Measurements from ENCODE around the gene DIMT1. TPM values are rescaled to one million over a fixed set of nuclear protein-coding genes. Genes with fewer than 3 reads are reported as not detected.

The DIMT1 gene
- total RNA-seq, 1 experiment from 2014 or later, result 56.5 TPM

GRCh38 chr5:62354028-62354874 lies 49.5 kb downstream of the DIMT1 start:
- H3K4me1 ChIP-seq (ENCODE audit: low read length), result no peaks in the 10 kb centered on the region
- peak; percentile 75 for DNase-seq

GRCh38 chr5:62348723-62349481 lies 54.8 kb downstream of the DIMT1 start:
- Histone ChIP-seq H3K27me3 (ENCODE audit: low read length) (no peaks in the 10 kb centered on the region), H3K9me2 (replicated peaks; ENCODE audit: insufficient read depth, low read length) (no peaks in the 10 kb centered on the region), H4K20me1 (ENCODE audit: insufficient read depth, low read depth, low read length) (peaks cover 18% of the 10 kb centered on the region), H3K79me2 (ENCODE audit: low read length) (peaks cover 65% of the 10 kb centered on the region), H3K4me3 (ENCODE audit: low read length) (no peak overlapping the region), H3K4me2 (ENCODE audit: low read depth, low read length, poor library complexity, severe bottlenecking) (no peak overlapping the region), H3K9me3 (ENCODE audit: low read length) (no peaks in the 10 kb centered on the region), H3K9ac (ENCODE audit: low read length) (no peak overlapping the region), H3K27ac (ENCODE audit: low read length) (no peak overlapping the region), H3K36me3 (ENCODE audit: insufficient read depth, low read length) (peaks cover 33% of the 10 kb centered on the region), H2AFZ (ENCODE audit: low read length) (no peak overlapping the region), H3K4me1 (ENCODE audit: low read length) (no peaks in the 10 kb centered on the region)
- no peak for DNase-seq

More at GRCh38 chr5:62354028-62354874, 49.5 kb downstream of the DIMT1 start:
- H3K27ac ChIP-seq (ENCODE audit: low read length), result no peak overlapping the region
- no peak overlapping the region for H3K4me2 ChIP-seq (ENCODE audit: low read depth, low read length, poor library complexity, severe bottlenecking)
- no peaks in the 10 kb centered on the region for H4K20me1 ChIP-seq (ENCODE audit: insufficient read depth, low read depth, low read length)
- H2AFZ ChIP-seq (ENCODE audit: low read length), result no peak overlapping the region
- H3K9me2 ChIP-seq (replicated peaks; ENCODE audit: insufficient read depth, low read length), result no peaks in the 10 kb centered on the region
- no peak overlapping the region for H3K4me3 ChIP-seq (ENCODE audit: low read length)
- H3K9ac ChIP-seq (ENCODE audit: low read length), result no peak overlapping the region
- no peaks in the 10 kb centered on the region for H3K9me3 ChIP-seq (ENCODE audit: low read length)
- H3K36me3 ChIP-seq (ENCODE audit: insufficient read depth, low read length), result peaks cover 49% of the 10 kb centered on the region; the same call in 1 of the 2 replicates
- peaks cover 48% of the 10 kb centered on the region for H3K79me2 ChIP-seq (ENCODE audit: low read length)
- no peaks in the 10 kb centered on the region for H3K27me3 ChIP-seq (ENCODE audit: low read length)

GRCh38 chr5:62347928-62348327 lies 55.8 kb downstream of the DIMT1 start:
- Histone ChIP-seq H3K9me3 (ENCODE audit: low read length) (no peaks in the 10 kb centered on the region), H3K4me2 (ENCODE audit: low read depth, low read length, poor library complexity, severe bottlenecking) (no peak overlapping the region), H3K9ac (ENCODE audit: low read length) (no peak overlapping the region), H4K20me1 (ENCODE audit: insufficient read depth, low read depth, low read length) (peaks cover 27% of the 10 kb centered on the region), H3K9me2 (replicated peaks; ENCODE audit: insufficient read depth, low read length) (no peaks in the 10 kb centered on the region), H3K79me2 (ENCODE audit: low read length) (peaks cover 72% of the 10 kb centered on the region), H2AFZ (ENCODE audit: low read length) (no peak overlapping the region), H3K27me3 (ENCODE audit: low read length) (no peaks in the 10 kb centered on the region), H3K27ac (ENCODE audit: low read length) (no peak overlapping the region), H3K36me3 (ENCODE audit: insufficient read depth, low read length) (peaks cover 30% of the 10 kb centered on the region), H3K4me3 (ENCODE audit: low read length) (no peak overlapping the region), H3K4me1 (ENCODE audit: low read length) (peaks cover 6% of the 10 kb centered on the region)
- DNase-seq, result no peak

GRCh38 chr5:62346748-62347147 lies 57.0 kb downstream of the DIMT1 start:
- no peak overlapping the region for H3K9ac ChIP-seq (ENCODE audit: low read length)
- no peak overlapping the region for H3K27ac ChIP-seq (ENCODE audit: low read length)
- H3K27me3 ChIP-seq (ENCODE audit: low read length), result no peaks in the 10 kb centered on the region
- H3K4me3 ChIP-seq (ENCODE audit: low read length), result no peak overlapping the region
- H3K9me3 ChIP-seq (ENCODE audit: low read length), result no peaks in the 10 kb centered on the region
- H2AFZ ChIP-seq (ENCODE audit: low read length), result no peak overlapping the region
- H3K4me2 ChIP-seq (ENCODE audit: low read depth, low read length, poor library complexity, severe bottlenecking), result no peak overlapping the region
- H3K4me1 ChIP-seq (ENCODE audit: low read length), result peaks cover 16% of the 10 kb centered on the region
- H3K9me2 ChIP-seq (replicated peaks; ENCODE audit: insufficient read depth, low read length), result no peaks in the 10 kb centered on the region
- H3K79me2 ChIP-seq (ENCODE audit: low read length), result peaks cover 83% of the 10 kb centered on the region
- H4K20me1 ChIP-seq (ENCODE audit: insufficient read depth, low read depth, low read length), result peaks cover 34% of the 10 kb centered on the region
- no peak for DNase-seq
- peaks cover 24% of the 10 kb centered on the region for H3K36me3 ChIP-seq (ENCODE audit: insufficient read depth, low read length)

GRCh38 chr5:62343428-62343827 lies 60.3 kb downstream of the DIMT1 start:
- peaks cover 9% of the 10 kb centered on the region for H3K36me3 ChIP-seq (ENCODE audit: insufficient read depth, low read length)
- H2AFZ ChIP-seq (ENCODE audit: low read length), result no peak overlapping the region
- H3K4me1 ChIP-seq (ENCODE audit: low read length), result peaks cover 26% of the 10 kb centered on the region
- no peaks in the 10 kb centered on the region for H3K9me2 ChIP-seq (replicated peaks; ENCODE audit: insufficient read depth, low read length)
- H4K20me1 ChIP-seq (ENCODE audit: insufficient read depth, low read depth, low read length), result peaks cover 42% of the 10 kb centered on the region
- H3K9me3 ChIP-seq (ENCODE audit: low read length), result no peaks in the 10 kb centered on the region
- H3K79me2 ChIP-seq (ENCODE audit: low read length), result peaks cover 99% of the 10 kb centered on the region
- DNase-seq, result no peak
- no peak overlapping the region for H3K4me2 ChIP-seq (ENCODE audit: low read depth, low read length, poor library complexity, severe bottlenecking)
- no peaks in the 10 kb centered on the region for H3K27me3 ChIP-seq (ENCODE audit: low read length)
- peak overlapping the region; percentile 20; the same call in 1 of the 2 replicates for H3K27ac ChIP-seq (ENCODE audit: low read length)
- no peak overlapping the region for H3K4me3 ChIP-seq (ENCODE audit: low read length)
- H3K9ac ChIP-seq (ENCODE audit: low read length), result no peak overlapping the region

GRCh38 chr5:62342476-62342837 lies 61.2 kb downstream of the DIMT1 start:
- Histone ChIP-seq H3K4me1 (ENCODE audit: low read length) (peaks cover 26% of the 10 kb centered on the region), H3K4me2 (ENCODE audit: low read depth, low read length, poor library complexity, severe bottlenecking) (no peak overlapping the region)

GRCh38 chr5:62341783-62342475 lies 61.8 kb downstream of the DIMT1 start:
- H3K4me1 ChIP-seq (ENCODE audit: low read length), result peaks cover 26% of the 10 kb centered on the region
- H3K27me3 ChIP-seq (ENCODE audit: low read length), result no peaks in the 10 kb centered on the region
- H3K9ac ChIP-seq (ENCODE audit: low read length), result no peak overlapping the region
- H3K4me3 ChIP-seq (ENCODE audit: low read length), result no peak overlapping the region
- no peak overlapping the region for H3K27ac ChIP-seq (ENCODE audit: low read length)
- H2AFZ ChIP-seq (ENCODE audit: low read length), result no peak overlapping the region
- H4K20me1 ChIP-seq (ENCODE audit: insufficient read depth, low read depth, low read length), result peaks cover 42% of the 10 kb centered on the region
- no peak overlapping the region for H3K4me2 ChIP-seq (ENCODE audit: low read depth, low read length, poor library complexity, severe bottlenecking)
- no peaks in the 10 kb centered on the region for H3K9me3 ChIP-seq (ENCODE audit: low read length)
- H3K9me2 ChIP-seq (replicated peaks; ENCODE audit: insufficient read depth, low read length), result no peaks in the 10 kb centered on the region
- peaks cover 99% of the 10 kb centered on the region for H3K79me2 ChIP-seq (ENCODE audit: low read length)
- H3K36me3 ChIP-seq (ENCODE audit: insufficient read depth, low read length), result peaks cover under 1% of the 10 kb centered on the region
- DNase-seq, result no peak

More at GRCh38 chr5:62342476-62342837, 61.2 kb downstream of the DIMT1 start:
- H2AFZ ChIP-seq (ENCODE audit: low read length), result no peak overlapping the region
- H3K9me3 ChIP-seq (ENCODE audit: low read length), result no peaks in the 10 kb centered on the region
- DNase-seq, result no peak
- no peak overlapping the region for H3K9ac ChIP-seq (ENCODE audit: low read length)
- no peaks in the 10 kb centered on the region for H3K27me3 ChIP-seq (ENCODE audit: low read length)
- H4K20me1 ChIP-seq (ENCODE audit: insufficient read depth, low read depth, low read length), result peaks cover 42% of the 10 kb centered on the region
- H3K9me2 ChIP-seq (replicated peaks; ENCODE audit: insufficient read depth, low read length), result no peaks in the 10 kb centered on the region
- H3K27ac ChIP-seq (ENCODE audit: low read length), result no peak overlapping the region
- peaks cover 99% of the 10 kb centered on the region for H3K79me2 ChIP-seq (ENCODE audit: low read length)
- H3K36me3 ChIP-seq (ENCODE audit: insufficient read depth, low read length), result peaks cover 2% of the 10 kb centered on the region
- no peak overlapping the region for H3K4me3 ChIP-seq (ENCODE audit: low read length)

- H3K4me2 ChIP-seq (ENCODE audit: low read depth, low read length, poor library complexity, severe bottlenecking), result no peak overlapping the region
- H3K27ac ChIP-seq (ENCODE audit: low read length), result no peak overlapping the region
- H3K4me3 ChIP-seq (ENCODE audit: low read length), result no peak overlapping the region
Measured at GRCh38 chr5:62340979-62341378, 62.7 kb downstream of the DIMT1 start.

More at GRCh38 chr5:62340979-62341378, 62.7 kb downstream of the DIMT1 start:
- H3K27me3 ChIP-seq (ENCODE audit: low read length), result no peaks in the 10 kb centered on the region
- H3K4me1 ChIP-seq (ENCODE audit: low read length), result peaks cover 26% of the 10 kb centered on the region
- DNase-seq, result no peak
- no peak overlapping the region for H2AFZ ChIP-seq (ENCODE audit: low read length)
- no peaks in the 10 kb centered on the region for H3K9me2 ChIP-seq (replicated peaks; ENCODE audit: insufficient read depth, low read length)
- H4K20me1 ChIP-seq (ENCODE audit: insufficient read depth, low read depth, low read length), result peaks cover 38% of the 10 kb centered on the region
- no peak overlapping the region for H3K9ac ChIP-seq (ENCODE audit: low read length)
- H3K9me3 ChIP-seq (ENCODE audit: low read length), result no peaks in the 10 kb centered on the region
- no peaks in the 10 kb centered on the region for H3K36me3 ChIP-seq (ENCODE audit: insufficient read depth, low read length)
- H3K79me2 ChIP-seq (ENCODE audit: low read length), result peaks cover 99% of the 10 kb centered on the region

All from Karpas-422 (cell line).